Measurements from ENCODE around the gene ZBTB20.

The ZBTB20 gene

GRCh38 chr3:114855839-114856238 lies 291.2 kb downstream of the ZBTB20 start:
- Histone ChIP-seq H3K4me1 (ENCODE audit: control insufficient read depth, insufficient read depth, low read length, unreplicated experiment) (no peaks in the 10 kb centered on the region), H3K4me3 (ENCODE audit: low read depth, low read length) (no peak overlapping the region), H3K79me2 (ENCODE audit: control insufficient read depth, insufficient read depth, low read length, unreplicated experiment) (no peaks in the 10 kb centered on the region), H3K27me3 (ENCODE audit: insufficient read depth, low read length) (no peaks in the 10 kb centered on the region), H3K27ac (ENCODE audit: low read depth, low read length) (no peak overlapping the region), H3K36me3 (ENCODE audit: insufficient read depth, low read length) (no peaks in the 10 kb centered on the region), H2AFZ (ENCODE audit: low read length, unreplicated experiment) (no peak overlapping the region)

GRCh38 chr3:114852966-114853365 lies 294.1 kb downstream of the ZBTB20 start:
- Histone ChIP-seq H3K27ac (ENCODE audit: low read depth, low read length) (no peak overlapping the region), H3K27me3 (ENCODE audit: insufficient read depth, low read length) (no peaks in the 10 kb centered on the region), H2AFZ (ENCODE audit: low read length, unreplicated experiment) (no peak overlapping the region), H3K36me3 (ENCODE audit: insufficient read depth, low read length) (no peaks in the 10 kb centered on the region), H3K79me2 (ENCODE audit: control insufficient read depth, insufficient read depth, low read length, unreplicated experiment) (no peaks in the 10 kb centered on the region), H3K4me3 (ENCODE audit: low read depth, low read length) (no peak overlapping the region), H3K4me1 (ENCODE audit: control insufficient read depth, insufficient read depth, low read length, unreplicated experiment) (peaks cover 3% of the 10 kb centered on the region)

GRCh38 chr3:114850898-114851297 lies 296.2 kb downstream of the ZBTB20 start:
- Histone ChIP-seq H3K79me2 (ENCODE audit: control insufficient read depth, insufficient read depth, low read length, unreplicated experiment) (no peaks in the 10 kb centered on the region), H3K27ac (ENCODE audit: low read depth, low read length) (no peak overlapping the region), H3K4me3 (ENCODE audit: low read depth, low read length) (no peak overlapping the region), H3K36me3 (ENCODE audit: insufficient read depth, low read length) (no peaks in the 10 kb centered on the region), H3K4me1 (ENCODE audit: control insufficient read depth, insufficient read depth, low read length, unreplicated experiment) (peaks cover 3% of the 10 kb centered on the region), H3K27me3 (ENCODE audit: insufficient read depth, low read length) (no peaks in the 10 kb centered on the region), H2AFZ (ENCODE audit: low read length, unreplicated experiment) (no peak overlapping the region)

- H3K79me2 ChIP-seq (ENCODE audit: control insufficient read depth, insufficient read depth, low read length, unreplicated experiment): no peaks in the 10 kb centered on the region
- H2AFZ ChIP-seq (ENCODE audit: low read length, unreplicated experiment): no peak overlapping the region
- H3K27me3 ChIP-seq (ENCODE audit: insufficient read depth, low read length): no peaks in the 10 kb centered on the region
- H3K36me3 ChIP-seq (ENCODE audit: insufficient read depth, low read length): no peaks in the 10 kb centered on the region
- H3K4me1 ChIP-seq (ENCODE audit: control insufficient read depth, insufficient read depth, low read length, unreplicated experiment): peaks cover 3% of the 10 kb centered on the region
- H3K27ac ChIP-seq (ENCODE audit: low read depth, low read length): no peak overlapping the region
- no peak overlapping the region for H3K4me3 ChIP-seq (ENCODE audit: low read depth, low read length)
Observed at GRCh38 chr3:114848643-114849350, 298.3 kb downstream of the ZBTB20 start.

- H3K27me3 ChIP-seq (ENCODE audit: insufficient read depth, low read length): no peaks in the 10 kb centered on the region
- H3K79me2 ChIP-seq (ENCODE audit: control insufficient read depth, insufficient read depth, low read length, unreplicated experiment): no peaks in the 10 kb centered on the region
- no peak overlapping the region for H3K4me3 ChIP-seq (ENCODE audit: low read depth, low read length)
- no peak overlapping the region for H3K27ac ChIP-seq (ENCODE audit: low read depth, low read length)
- H3K4me1 ChIP-seq (ENCODE audit: control insufficient read depth, insufficient read depth, low read length, unreplicated experiment): peaks cover 3% of the 10 kb centered on the region
- H3K36me3 ChIP-seq (ENCODE audit: insufficient read depth, low read length): no peaks in the 10 kb centered on the region
- H2AFZ ChIP-seq (ENCODE audit: low read length, unreplicated experiment): no peak overlapping the region
Observed at GRCh38 chr3:114848082-114848481, 299.0 kb downstream of the ZBTB20 start.

- H3K36me3 ChIP-seq (ENCODE audit: insufficient read depth, low read length): no peaks in the 10 kb centered on the region
- H3K4me3 ChIP-seq (ENCODE audit: low read depth, low read length): no peak overlapping the region
- no peak overlapping the region for H3K27ac ChIP-seq (ENCODE audit: low read depth, low read length)
- no peaks in the 10 kb centered on the region for H3K79me2 ChIP-seq (ENCODE audit: control insufficient read depth, insufficient read depth, low read length, unreplicated experiment)
- H2AFZ ChIP-seq (ENCODE audit: low read length, unreplicated experiment): no peak overlapping the region
- no peaks in the 10 kb centered on the region for H3K27me3 ChIP-seq (ENCODE audit: insufficient read depth, low read length)
- peaks cover 3% of the 10 kb centered on the region for H3K4me1 ChIP-seq (ENCODE audit: control insufficient read depth, insufficient read depth, low read length, unreplicated experiment)
Observed at GRCh38 chr3:114847564-114847963, 299.5 kb downstream of the ZBTB20 start.

GRCh38 chr3:114846779-114847178 lies 300.3 kb downstream of the ZBTB20 start:
- peaks cover 3% of the 10 kb centered on the region for H3K4me1 ChIP-seq (ENCODE audit: control insufficient read depth, insufficient read depth, low read length, unreplicated experiment)
- no peaks in the 10 kb centered on the region for H3K27me3 ChIP-seq (ENCODE audit: insufficient read depth, low read length)
- H2AFZ ChIP-seq (ENCODE audit: low read length, unreplicated experiment): no peak overlapping the region
- no peaks in the 10 kb centered on the region for H3K36me3 ChIP-seq (ENCODE audit: insufficient read depth, low read length)
- H3K79me2 ChIP-seq (ENCODE audit: control insufficient read depth, insufficient read depth, low read length, unreplicated experiment): no peaks in the 10 kb centered on the region
- no peak overlapping the region for H3K4me3 ChIP-seq (ENCODE audit: low read depth, low read length)
- no peak overlapping the region for H3K27ac ChIP-seq (ENCODE audit: low read depth, low read length)

- Histone ChIP-seq H3K79me2 (ENCODE audit: control insufficient read depth, insufficient read depth, low read length, unreplicated experiment) (no peaks in the 10 kb centered on the region), H3K36me3 (ENCODE audit: insufficient read depth, low read length) (no peaks in the 10 kb centered on the region), H3K27me3 (ENCODE audit: insufficient read depth, low read length) (no peaks in the 10 kb centered on the region), H3K4me1 (ENCODE audit: control insufficient read depth, insufficient read depth, low read length, unreplicated experiment) (peaks cover 3% of the 10 kb centered on the region), H3K4me3 (ENCODE audit: low read depth, low read length) (no peak overlapping the region), H3K27ac (ENCODE audit: low read depth, low read length) (no peak overlapping the region), H2AFZ (ENCODE audit: low read length, unreplicated experiment) (no peak overlapping the region)
Observed at GRCh38 chr3:114846252-114846651, 300.8 kb downstream of the ZBTB20 start.

- Histone ChIP-seq H3K27me3 (ENCODE audit: insufficient read depth, low read length) (no peaks in the 10 kb centered on the region), H3K36me3 (ENCODE audit: insufficient read depth, low read length) (no peaks in the 10 kb centered on the region), H3K79me2 (ENCODE audit: control insufficient read depth, insufficient read depth, low read length, unreplicated experiment) (no peaks in the 10 kb centered on the region), H3K4me3 (ENCODE audit: low read depth, low read length) (no peak overlapping the region), H3K4me1 (ENCODE audit: control insufficient read depth, insufficient read depth, low read length, unreplicated experiment) (no peaks in the 10 kb centered on the region), H3K27ac (ENCODE audit: low read depth, low read length) (no peak overlapping the region), H2AFZ (ENCODE audit: low read length, unreplicated experiment) (no peak overlapping the region)
Observed at GRCh38 chr3:114841515-114841914, 305.6 kb downstream of the ZBTB20 start.

- H3K27ac ChIP-seq (ENCODE audit: low read depth, low read length): no peak overlapping the region
- no peaks in the 10 kb centered on the region for H3K36me3 ChIP-seq (ENCODE audit: insufficient read depth, low read length)
- no peaks in the 10 kb centered on the region for H3K79me2 ChIP-seq (ENCODE audit: control insufficient read depth, insufficient read depth, low read length, unreplicated experiment)
- no peaks in the 10 kb centered on the region for H3K4me1 ChIP-seq (ENCODE audit: control insufficient read depth, insufficient read depth, low read length, unreplicated experiment)
- H3K4me3 ChIP-seq (ENCODE audit: low read depth, low read length): no peak overlapping the region
- no peaks in the 10 kb centered on the region for H3K27me3 ChIP-seq (ENCODE audit: insufficient read depth, low read length)
- no peak overlapping the region for H2AFZ ChIP-seq (ENCODE audit: low read length, unreplicated experiment)
Observed at GRCh38 chr3:114839476-114839875, 307.6 kb downstream of the ZBTB20 start.

GRCh38 chr3:114838025-114838424 lies 309.1 kb downstream of the ZBTB20 start:
- no peaks in the 10 kb centered on the region for H3K36me3 ChIP-seq (ENCODE audit: insufficient read depth, low read length)
- H2AFZ ChIP-seq (ENCODE audit: low read length, unreplicated experiment): no peak overlapping the region
- H3K27me3 ChIP-seq (ENCODE audit: insufficient read depth, low read length): no peaks in the 10 kb centered on the region
- no peaks in the 10 kb centered on the region for H3K79me2 ChIP-seq (ENCODE audit: control insufficient read depth, insufficient read depth, low read length, unreplicated experiment)
- no peak overlapping the region for H3K27ac ChIP-seq (ENCODE audit: low read depth, low read length)
- H3K4me1 ChIP-seq (ENCODE audit: control insufficient read depth, insufficient read depth, low read length, unreplicated experiment): no peaks in the 10 kb centered on the region
- no peak overlapping the region for H3K4me3 ChIP-seq (ENCODE audit: low read depth, low read length)

Data from ACC112 (cell line).